ENCODE results near the gene ANKHD1. TPM values are rescaled to one million over a fixed set of nuclear protein-coding genes. Genes with fewer than 3 reads are reported as not detected.

Gene ANKHD1
- total RNA-seq, 2 donors from 2014 or later: 114 to 131 TPM

DNA sequence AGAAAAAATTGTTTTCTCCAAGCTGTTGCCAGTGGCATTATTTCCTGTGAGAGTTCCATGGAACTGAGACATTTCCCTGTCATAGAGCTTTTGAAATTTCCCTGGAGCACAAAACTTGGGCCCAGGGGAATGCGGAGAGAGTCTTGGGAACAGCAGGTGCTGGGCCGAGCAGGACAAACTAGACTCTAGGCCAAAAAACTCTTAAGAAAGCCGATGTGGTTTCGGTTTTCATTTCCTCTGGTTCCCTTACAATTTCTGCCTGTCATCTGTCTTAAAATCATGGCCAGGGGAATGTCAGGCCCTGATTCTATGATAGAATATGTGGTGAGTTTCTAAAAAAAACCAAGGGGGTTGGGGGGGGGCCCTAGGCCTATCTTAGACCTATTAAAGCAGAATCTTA, 167.6 kb downstream of the ANKHD1 start:
- WGBS, 2 donors: 77 to 85% methylated on average over 4 of the region's 4 CpGs
- no peak overlapping the region for H3K27ac ChIP-seq
- H3K4me3 ChIP-seq: no peak overlapping the region
- DNase-seq: no peak
- H3K9me3 ChIP-seq: no peaks in the 10 kb centered on the region
- intact Hi-C loops (cut with DNase I): loop anchor here (10.0 kb wide), 1 partner anchor 76 kb away; the partner anchor contains the start of genes IK and NDUFA2
- no peak for ATAC-seq
- H3K36me3 ChIP-seq (replicated peaks in 1 of 2; ENCODE audit: insufficient read depth in 1 of 2, low read depth in 2 of 2): no peaks in the 10 kb centered on the region
- no peaks in the 10 kb centered on the region for H3K27me3 ChIP-seq
- peaks cover 16% of the 10 kb centered on the region for H3K4me1 ChIP-seq
- TF ChIP-seq, protein P1, sequence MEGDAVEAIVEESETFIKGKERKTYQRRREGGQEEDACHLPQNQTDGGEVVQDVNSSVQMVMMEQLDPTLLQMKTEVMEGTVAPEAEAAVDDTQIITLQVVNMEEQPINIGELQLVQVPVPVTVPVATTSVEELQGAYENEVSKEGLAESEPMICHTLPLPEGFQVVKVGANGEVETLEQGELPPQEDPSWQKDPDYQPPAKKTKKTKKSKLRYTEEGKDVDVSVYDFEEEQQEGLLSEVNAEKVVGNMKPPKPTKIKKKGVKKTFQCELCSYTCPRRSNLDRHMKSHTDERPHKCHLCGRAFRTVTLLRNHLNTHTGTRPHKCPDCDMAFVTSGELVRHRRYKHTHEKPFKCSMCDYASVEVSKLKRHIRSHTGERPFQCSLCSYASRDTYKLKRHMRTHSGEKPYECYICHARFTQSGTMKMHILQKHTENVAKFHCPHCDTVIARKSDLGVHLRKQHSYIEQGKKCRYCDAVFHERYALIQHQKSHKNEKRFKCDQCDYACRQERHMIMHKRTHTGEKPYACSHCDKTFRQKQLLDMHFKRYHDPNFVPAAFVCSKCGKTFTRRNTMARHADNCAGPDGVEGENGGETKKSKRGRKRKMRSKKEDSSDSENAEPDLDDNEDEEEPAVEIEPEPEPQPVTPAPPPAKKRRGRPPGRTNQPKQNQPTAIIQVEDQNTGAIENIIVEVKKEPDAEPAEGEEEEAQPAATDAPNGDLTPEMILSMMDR (IDR thresholded peaks at IDR 0.05): no peak
- TF ChIP-seq POLR2A (IDR thresholded peaks at IDR 0.05): no peak

DNA sequence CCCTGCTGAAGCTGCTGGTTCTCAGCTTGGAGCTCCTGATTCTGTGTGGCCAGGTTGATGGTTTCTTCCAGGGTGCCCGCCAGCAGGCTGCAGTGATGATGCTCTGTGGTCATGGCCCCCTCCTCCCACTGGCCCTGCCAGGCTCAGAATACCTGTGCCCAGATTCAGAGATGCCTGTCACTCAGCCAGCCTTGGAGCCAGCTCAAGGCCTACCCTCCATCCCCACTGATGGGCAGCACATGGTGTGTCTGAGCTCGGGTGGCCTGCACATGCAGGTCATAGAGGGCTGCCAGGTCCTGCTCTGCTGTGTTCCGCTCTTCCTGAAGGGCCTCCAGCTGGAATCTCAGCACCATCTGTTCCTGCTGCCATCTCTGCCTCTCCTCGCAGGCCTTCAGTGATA, 168.4 kb downstream of the ANKHD1 start:
- Histone ChIP-seq H3K4me1 (peaks cover 15% of the 10 kb centered on the region), H3K4me3 (no peak overlapping the region), H3K27ac (no peak overlapping the region), H3K9me3 (no peaks in the 10 kb centered on the region), H3K36me3 (replicated peaks in 1 of 2; ENCODE audit: insufficient read depth in 1 of 2, low read depth in 2 of 2) (no peaks in the 10 kb centered on the region), H3K27me3 (no peaks in the 10 kb centered on the region)
- ATAC-seq (no peak), DNase-seq (no peak)
- intact Hi-C loops (cut with DNase I): no loop called here
- TF ChIP-seq, protein P1 (IDR thresholded peaks at IDR 0.05): no peak
- TF ChIP-seq POLR2A (IDR thresholded peaks at IDR 0.05): no peak
- WGBS, 2 donors: 83 to 94% methylated on average over 3 to 4 of the region's 4 CpGs

GRCh38 chr5:140570488-140570887, 168.9 kb downstream of the ANKHD1 start:
- Histone ChIP-seq H3K27ac (no peak overlapping the region), H3K36me3 (replicated peaks in 1 of 2; ENCODE audit: insufficient read depth in 1 of 2, low read depth in 2 of 2) (no peaks in the 10 kb centered on the region), H3K9me3 (no peaks in the 10 kb centered on the region), H3K4me1 (peaks cover 10% of the 10 kb centered on the region), H3K27me3 (no peaks in the 10 kb centered on the region), H3K4me3 (no peak overlapping the region)
- WGBS, 2 donors: 100% methylated on average over 1 of the region's 1 CpG
- DNase-seq: no peak
- TF ChIP-seq, protein P1 (IDR thresholded peaks at IDR 0.05): no peak
- no peak for TF ChIP-seq POLR2A (IDR thresholded peaks at IDR 0.05)
- intact Hi-C loops (cut with DNase I): no loop called here
- no peak for ATAC-seq

DNA sequence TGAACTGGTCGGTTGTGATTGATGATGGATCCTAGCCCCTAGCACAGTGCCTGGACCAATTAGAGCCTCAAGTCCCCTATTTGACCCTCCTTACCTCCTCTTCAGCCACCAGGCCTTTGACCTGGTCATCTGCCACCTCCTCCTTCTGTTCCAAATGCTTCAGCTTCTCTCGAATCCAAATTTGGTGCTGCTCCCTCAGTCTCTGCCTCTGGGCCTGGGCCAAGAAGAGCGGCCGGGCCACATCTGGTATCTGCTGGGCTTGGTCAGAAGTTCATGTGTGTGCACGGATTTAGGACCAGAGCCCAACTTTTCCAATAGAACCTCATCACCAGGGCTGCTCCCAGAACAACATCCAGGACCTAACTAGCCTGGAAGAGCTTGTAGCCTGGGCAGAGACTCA, 169.5 kb downstream of the ANKHD1 start:
- no peak for TF ChIP-seq POLR2A (IDR thresholded peaks at IDR 0.05)
- TF ChIP-seq, protein P1 (IDR thresholded peaks at IDR 0.05): no peak
- H3K4me1 ChIP-seq: peaks cover 4% of the 10 kb centered on the region
- ATAC-seq: no peak
- H3K27me3 ChIP-seq: no peaks in the 10 kb centered on the region
- H3K36me3 ChIP-seq (replicated peaks in 1 of 2; ENCODE audit: insufficient read depth in 1 of 2, low read depth in 2 of 2): no peaks in the 10 kb centered on the region
- no peak for DNase-seq
- intact Hi-C loops (cut with DNase I): no loop called here
- no peak overlapping the region for H3K27ac ChIP-seq
- no peak overlapping the region for H3K4me3 ChIP-seq
- WGBS, 2 donors: 77 to 83% methylated on average over 4 to 5 of the region's 5 CpGs
- no peaks in the 10 kb centered on the region for H3K9me3 ChIP-seq

- no peak for TF ChIP-seq POLR2A (IDR thresholded peaks at IDR 0.05)
- TF ChIP-seq, protein P1 (IDR thresholded peaks at IDR 0.05): no peak
- Histone ChIP-seq H3K27me3 (no peaks in the 10 kb centered on the region), H3K4me3 (no peak overlapping the region), H3K27ac (peak overlapping the region in 2 of 4 donors; percentile 45 to 53), H3K36me3 (replicated peaks in 1 of 2; ENCODE audit: insufficient read depth in 1 of 2, low read depth in 2 of 2) (no peaks in the 10 kb centered on the region), H3K9me3 (no peaks in the 10 kb centered on the region), H3K4me1 (no peaks in the 10 kb centered on the region)
- WGBS, 2 donors: 86% methylated on average over 7 of the region's 7 CpGs; no CpG with 5 or more reads in 1 of the 2 donors
- intact Hi-C loops (cut with DNase I): no loop called here
- ATAC-seq (no peak), DNase-seq (no peak)
These were observed 172.1 kb downstream of the ANKHD1 start for GRCh38 chr5:140573683-140574082.
